H1 (cell line): ENCODE data around the gene PLA2G4F. TPM values are rescaled to one million over a fixed set of nuclear protein-coding genes. Genes with fewer than 3 reads are reported as not detected.

Experiments
- CTCF ChIA-PET: fragments of 300-600 bp; sonication (Branson Sonifier 250); formaldehyde crosslinking; loops from one replicate; lab custom pipeline; 2021; ENCODE audit not compliant: partially characterized antibody; lab: Charles Lee
- POLR2A ChIA-PET: fragments of 300-600 bp; sonication (Branson Sonifier 250); formaldehyde crosslinking; loops from one replicate; lab custom pipeline; 2021; ENCODE audit warnings: inconsistent platforms; ENCODE audit not compliant: partially characterized antibody; lab: Charles Lee
- DNase-seq, 2 experiments: peaks; one replicate each; pipeline versions ENCODE4 v3.0.0 to v3.0.0-alpha.2; 2010 to 2022; ENCODE audit warnings: low spot score in 2 of 2, low read depth in 1 of 2, mixed read lengths in 1 of 2
- FAIRE-seq: peaks from 2 replicates; lab custom pipeline; 2011; peaks lifted over from hg19 to GRCh38; lab: Jason Lieb, UNC
- H2AFZ ChIP-seq: 2 replicates; pipeline ENCODE4 v1.8.1; 2012; ENCODE audit warnings: low read length, inconsistent platforms
- H2AK5ac ChIP-seq: 2 replicates; pipeline ENCODE4 v1.6.1; 2013; ENCODE audit warnings: low read depth, low read length
- H2BK120ac ChIP-seq: replicated peaks from 2 replicates; pipeline ENCODE3; 2013; ENCODE audit warnings: low read depth, low read length, inconsistent platforms
- H2BK12ac ChIP-seq: 2 replicates; pipeline ENCODE4 v1.6.1; 2013; ENCODE audit warnings: low read depth, low read length
- H2BK15ac ChIP-seq: 2 replicates; pipeline ENCODE4 v1.6.1; 2013; ENCODE audit warnings: low read length
- H2BK20ac ChIP-seq: 2 replicates; pipeline ENCODE4 v1.6.1; 2013; ENCODE audit warnings: low read length
- H2BK5ac ChIP-seq: 2 replicates; pipeline ENCODE4 v1.6.1; 2013; ENCODE audit warnings: low read depth, low read length
- H3K14ac ChIP-seq: 2 replicates; pipeline ENCODE4 v1.6.1; 2013; ENCODE audit warnings: inconsistent platforms; ENCODE audit not compliant: insufficient read length
- H3K18ac ChIP-seq: 2 replicates; pipeline ENCODE4 v1.6.1; 2013; ENCODE audit warnings: low read length; ENCODE audit errors: extremely low read depth
- H3K23ac ChIP-seq: 2 replicates; pipeline ENCODE4 v1.6.1; 2013; ENCODE audit warnings: inconsistent platforms; ENCODE audit not compliant: insufficient read length
- H3K23me2 ChIP-seq: 2 replicates; pipeline ENCODE4 v1.6.1; 2013; ENCODE audit warnings: low read depth, low read length
- H3K27ac ChIP-seq: 2 replicates; pipeline ENCODE4 v1.6.1; 2011; ENCODE audit warnings: low read depth, low read length, inconsistent platforms
- H3K27me3 ChIP-seq, 4 experiments: replicated peaks in 1 of 4; 1 replicate in 1 of 4; 2 replicates in 3 of 4; pipeline versions ENCODE4 v1.6.1 to v1.8.1; 2011 to 2013; ENCODE audit warnings: low read length in 3 of 4, mild to moderate bottlenecking in 3 of 4, inconsistent platforms in 2 of 4, mixed read lengths in 2 of 4, moderate library complexity in 1 of 4; ENCODE audit not compliant: control insufficient read depth in 3 of 4, insufficient read depth in 3 of 4; ENCODE audit errors: extremely low read depth in 1 of 4
- H3K36me3 ChIP-seq, 4 experiments: 2 replicates each; pipeline versions ENCODE4 v1.6.1 to v1.8.1; 2011 to 2013; ENCODE audit warnings: mild to moderate bottlenecking in 4 of 4, low read length in 3 of 4, moderate library complexity in 2 of 4, control low read depth in 1 of 4, inconsistent platforms in 1 of 4; ENCODE audit not compliant: insufficient read depth in 4 of 4, control insufficient read depth in 2 of 4
- H3K4ac ChIP-seq: replicated peaks from 2 replicates; pipeline ENCODE3; 2013; ENCODE audit warnings: low read length, low read depth, mixed read lengths, inconsistent platforms; ENCODE audit not compliant: insufficient read length
- H3K4me1 ChIP-seq, 4 experiments: replicated peaks in 1 of 4; 1 replicate in 1 of 4; 2 replicates in 3 of 4; pipeline versions ENCODE4 v1.6.1 to v1.8.1; 2011 to 2013; ENCODE audit warnings: low read length in 3 of 4, inconsistent platforms in 2 of 4, mixed read lengths in 1 of 4; ENCODE audit not compliant: insufficient read depth in 4 of 4, control insufficient read depth in 3 of 4
- H3K4me2 ChIP-seq, 2 experiments: 2 replicates each; pipeline versions ENCODE4 v1.6.1 to v1.8.1; 2011 to 2013; ENCODE audit warnings: low read depth in 2 of 2, low read length in 2 of 2, control low read depth in 1 of 2, inconsistent platforms in 1 of 2, mild to moderate bottlenecking in 1 of 2; ENCODE audit not compliant: insufficient read depth in 1 of 2
- H3K4me3 ChIP-seq, 4 experiments: fragments of 200-600, 300-600 bp in 1 of 4; sonication (generic), shearing (Covaris generic), sonication (Bioruptor Twin) in 1 of 4; 2 replicates each; pipeline versions ENCODE4 v1.5.1 to v1.8.1; 2011 to 2016; ENCODE audit warnings: low read length in 4 of 4, low read depth in 3 of 4, control low read depth in 2 of 4, inconsistent platforms in 2 of 4, mild to moderate bottlenecking in 2 of 4, mixed read lengths in 1 of 4, moderate library complexity in 1 of 4; ENCODE audit not compliant: insufficient read depth in 2 of 4; ENCODE audit errors: extremely low read depth in 1 of 4
- H3K56ac ChIP-seq: replicated peaks from 2 replicates; pipeline ENCODE3; 2013; ENCODE audit warnings: low read depth, mild to moderate bottlenecking, mixed read lengths, low read length, inconsistent platforms; ENCODE audit not compliant: insufficient read length
- H3K79me1 ChIP-seq: 2 replicates; pipeline ENCODE4 v1.6.1; 2013; ENCODE audit warnings: low read depth, low read length, control low read depth
- H3K79me2 ChIP-seq, 2 experiments: 2 replicates each; pipeline versions ENCODE4 v1.6.1 to v1.8.1; 2012 to 2013; ENCODE audit warnings: low read length in 2 of 2, mild to moderate bottlenecking in 2 of 2, inconsistent platforms in 1 of 2; ENCODE audit not compliant: insufficient read depth in 2 of 2, control insufficient read depth in 1 of 2
- H3K9ac ChIP-seq, 4 experiments: replicated peaks in 1 of 4; 1 replicate in 1 of 4; 2 replicates in 3 of 4; pipeline versions ENCODE4 v1.6.1 to v1.8.1; 2011 to 2013; ENCODE audit warnings: low read depth in 3 of 4, low read length in 3 of 4, control low read depth in 2 of 4, mild to moderate bottlenecking in 2 of 4, moderate library complexity in 2 of 4, inconsistent platforms in 1 of 4; ENCODE audit errors: extremely low read depth in 1 of 4
- H3K9me3 ChIP-seq, 2 experiments: 2 replicates each; pipeline versions ENCODE4 v1.6.1 to v1.8.1; 2012 to 2013; ENCODE audit warnings: mild to moderate bottlenecking in 2 of 2, moderate library complexity in 2 of 2, control low read depth in 1 of 2, inconsistent platforms in 1 of 2, low read depth in 1 of 2, low read length in 1 of 2, mixed read lengths in 1 of 2; ENCODE audit not compliant: insufficient read depth in 2 of 2
- H4K20me1 ChIP-seq, 2 experiments: replicated peaks in 1 of 2; 2 replicates each; pipeline versions ENCODE3 to v1.8.1; 2011 to 2013; ENCODE audit warnings: inconsistent platforms in 2 of 2, low read length in 2 of 2, mild to moderate bottlenecking in 1 of 2; ENCODE audit not compliant: insufficient read depth in 2 of 2, control insufficient read depth in 1 of 2
- H4K5ac ChIP-seq: 2 replicates; pipeline ENCODE4 v1.6.1; 2013; ENCODE audit warnings: low read length, low read depth, mixed read lengths, inconsistent platforms; ENCODE audit not compliant: insufficient read length
- H4K8ac ChIP-seq: 2 replicates; pipeline ENCODE4 v1.8.0; 2013; ENCODE audit warnings: mild to moderate bottlenecking, moderate library complexity, low read length, inconsistent platforms; ENCODE audit not compliant: insufficient read depth; ENCODE audit errors: extremely low read depth
- H4K91ac ChIP-seq: replicated peaks from 2 replicates; pipeline ENCODE3; 2013; ENCODE audit warnings: low read length, mixed read lengths, inconsistent platforms; ENCODE audit not compliant: insufficient read length
- BACH1 ChIP-seq: IDR thresholded peaks from 2 replicates; pipeline ENCODE4 v1.6.1; 2012; ENCODE audit warnings: low read length, improper control_type of control experiment
- JUN ChIP-seq: IDR thresholded peaks from 2 replicates; pipeline ENCODE4 v1.6.1; 2011; ENCODE audit warnings: low read depth, mild to moderate bottlenecking, improper control_type of control experiment, low read length
- KDM1A ChIP-seq: fragments of 200-600, 300-600 bp; sonication (generic); IDR thresholded peaks from 2 replicates; pipeline ENCODE4 v1.7.1; 2016; ENCODE audit warnings: mild to moderate bottlenecking, low read length, borderline replicate concordance
- POU5F1 ChIP-seq: IDR thresholded peaks from 2 replicates; pipeline ENCODE4 v1.6.1; 2011; ENCODE audit warnings: low read depth, mild to moderate bottlenecking, low read length, moderate library complexity
- SAP30 ChIP-seq: fragments of 300-600 bp; sonication (generic); IDR thresholded peaks from 2 replicates; pipeline ENCODE4 v1.7.1; 2012; ENCODE audit warnings: low read length, moderate library complexity, mild to moderate bottlenecking, inconsistent platforms; ENCODE audit not compliant: insufficient read depth, insufficient replicate concordance
- SIN3A ChIP-seq, 2 experiments: IDR thresholded peaks in 1 of 2; conservative IDR thresholded peaks in 1 of 2; 2 replicates each; pipeline ENCODE4 v1.6.1; 2011 to 2012; ENCODE audit warnings: low read length in 2 of 2, improper control_type of control experiment in 1 of 2, low read depth in 1 of 2, mild to moderate bottlenecking in 1 of 2
- SIX5 ChIP-seq: IDR thresholded peaks from 2 replicates; pipeline ENCODE4 v1.6.1; 2011; ENCODE audit warnings: mild to moderate bottlenecking, low read depth, low read length
- SP1 ChIP-seq: IDR thresholded peaks from 2 replicates; pipeline ENCODE4 v1.6.1; 2011; ENCODE audit warnings: low read depth, low read length
- SP4 ChIP-seq: IDR thresholded peaks from 2 replicates; pipeline ENCODE4 v1.6.1; 2012; ENCODE audit warnings: low read length, inconsistent platforms
- SUZ12 ChIP-seq: fragments of 200-600 bp; sonication (generic); IDR thresholded peaks from 2 replicates; pipeline ENCODE4 v1.6.1; 2012; ENCODE audit warnings: mild to moderate bottlenecking, inconsistent platforms, low read length, moderate library complexity, mixed read lengths
- TAF1 ChIP-seq: IDR thresholded peaks from 2 replicates; pipeline ENCODE4 v1.6.1; 2011; ENCODE audit warnings: mild to moderate bottlenecking, low read depth, low read length
- TCF12 ChIP-seq: IDR thresholded peaks from 2 replicates; pipeline ENCODE4 v1.6.1; 2011; ENCODE audit warnings: low read depth, mild to moderate bottlenecking, low read length
- TEAD4 ChIP-seq: IDR thresholded peaks from 2 replicates; pipeline ENCODE4 v1.6.1; 2012; ENCODE audit warnings: low read depth, low read length, inconsistent platforms, mixed read lengths
- USF2 ChIP-seq: IDR thresholded peaks from 2 replicates; pipeline ENCODE4 v1.6.1; 2011; ENCODE audit warnings: low read length, improper control_type of control experiment
- YY1 ChIP-seq: IDR thresholded peaks from 2 replicates; pipeline ENCODE4 v1.6.1; 2011; ENCODE audit warnings: low read depth, mild to moderate bottlenecking, low read length
- WGBS, 2 experiments: shearing (Covaris generic) in 1 of 2; methylation state at CpG; one replicate each; pipeline versions ENCODE4 v1.1.6 to v1.1.7; 2013 to 2015; ENCODE audit warnings: low lambda C conversion rate in 2 of 2, mixed read lengths in 2 of 2, inconsistent platforms in 1 of 2, low coverage in 1 of 2, missing lambda C conversion rate in 1 of 2; ENCODE audit not compliant: insufficient replicate concordance in 2 of 2, insufficient coverage in 1 of 2, insufficient read length in 1 of 2; ENCODE audit errors: extremely low coverage in 1 of 2, missing lambda C conversion rate in 1 of 2; 5-methylcytosine and 5-hydroxymethylcytosine counted together
- polyA plus RNA-seq, 7 experiments: library from polyadenylated mRNA; depleted of rRNA in 3 of 7; stranded (reverse) in 5 of 7; unstranded in 2 of 7; fragments of >200 nt in 5 of 7; fragments of 200-250 nt in 2 of 7; gene quantifications; 1 replicate in 5 of 7; 2 replicates in 1 of 7; 4 replicates in 1 of 7; pipeline versions ENCODE4 v1.2.1 to v1.2.3, GENCODE V29; 2011 to 2013; ENCODE audit warnings: missing spikeins in 2 of 7, mixed read lengths in 2 of 7
- total RNA-seq: library from RNA; stranded (reverse); fragmentation: NEBNext Ultra II Directional; extraction: Animal tissue kit (Norgen Biotek cat#: 25700); gene quantifications from 2 replicates; pipeline ENCODE4 v1.2.1, GENCODE V29; 2021

PLA2G4F gene
- total and polyA plus RNA-seq, 2 of the 8 experiments (the other 6 are each of a cell fraction or from before 2014, with no cell fraction given) = not detected

GRCh38 chr15:42171795-42172194, 15.4 kb upstream of the PLA2G4F start:
- ChIA-PET POLR2A (no interaction called here), CTCF (interaction anchor here (1.1 kb wide), 1 partner anchor 105 kb away, joined by 3 read pairs; no protein-coding TSS in a partner anchor)
- no peak overlapping the region for H4K5ac ChIP-seq
- no peaks in the 10 kb centered on the region for H3K9me3 ChIP-seq
- H2BK20ac ChIP-seq = no peak overlapping the region
- no peak overlapping the region for H4K8ac ChIP-seq
- H3K4ac ChIP-seq = no peak overlapping the region
- H3K23ac ChIP-seq = no peak overlapping the region
- no peaks in the 10 kb centered on the region for H3K23me2 ChIP-seq
- H3K4me3 ChIP-seq = no peak overlapping the region
- no peak overlapping the region for H3K56ac ChIP-seq
- no peak for FAIRE-seq
- no peak overlapping the region for H3K9ac ChIP-seq
- H2AFZ ChIP-seq = no peak overlapping the region
- peaks cover 0 to 59% (median 14%) of the 10 kb centered on the region in 4 experiments; a peak in 5 of 8 replicates for H3K36me3 ChIP-seq
- H3K4me2 ChIP-seq = no peak overlapping the region
- WGBS, 2 experiments = 93% methylated on average over 1 of the region's 1 CpG; no CpG with 5 or more reads in 1 of the 2 experiments
- H3K14ac ChIP-seq = no peak overlapping the region
- H3K4me1 ChIP-seq = no peaks in the 10 kb centered on the region
- no peak overlapping the region for H2BK5ac ChIP-seq
- no peak overlapping the region for H3K27ac ChIP-seq
- no peak overlapping the region for H2BK12ac ChIP-seq
- H3K79me2 ChIP-seq = no peaks in the 10 kb centered on the region
- peaks cover 0 to 2% of the 10 kb centered on the region in 2 experiments for H4K20me1 ChIP-seq
- no peak overlapping the region for H3K18ac ChIP-seq
- no peak overlapping the region for H4K91ac ChIP-seq
- DNase-seq = no peak
- H2BK15ac ChIP-seq = no peak overlapping the region
- H3K79me1 ChIP-seq = no peaks in the 10 kb centered on the region; the same call in 1 of the 2 replicates
- no peaks in the 10 kb centered on the region for H3K27me3 ChIP-seq
- H2BK120ac ChIP-seq = no peak overlapping the region
- no peak overlapping the region for H2AK5ac ChIP-seq
- TF ChIP-seq YY1 (no peak), SP1 (no peak), BACH1 (no peak), SIX5 (no peak), SP4 (no peak), SAP30 (no peak), SIN3A (conservative IDR thresholded peaks at IDR 0.05 in 1 of 2, IDR thresholded peaks at IDR 0.05 in 1 of 2; ENCODE audit: low read depth in 1 of 2, low read length in 2 of 2) (no peak), JUN (no peak), TCF12 (no peak), TEAD4 (no peak), KDM1A (no peak), POU5F1 (no peak), TAF1 (no peak), SUZ12 (no peak), USF2 (no peak)
